WTC11 (cell line): ENCODE measurements around the gene BMP8B.
"Not testable (repeated sequence)": the region's sequence is repeated elsewhere in the genome, so short reads cannot be mapped to it uniquely, and the experiment has no call there.

ENCODE experiments used
- ATF1 ChIP-seq: sonication (generic); formaldehyde crosslinking; IDR thresholded peaks from 2 replicates; pipeline ENCODE4 v1.8.1; 2023; ENCODE audit warnings: mild to moderate bottlenecking, moderate library complexity, missing genetic modification reagents
- ATF3 ChIP-seq: sonication (generic); formaldehyde crosslinking; conservative IDR thresholded peaks from 2 replicates; pipeline ENCODE4 v1.8.1; 2022; ENCODE audit warnings: mild to moderate bottlenecking, missing genetic modification reagents
- CREM ChIP-seq: sonication (generic); formaldehyde crosslinking; IDR thresholded peaks from 2 replicates; pipeline ENCODE4 v1.8.1; 2022; ENCODE audit warnings: mild to moderate bottlenecking, missing genetic modification reagents, moderate library complexity
- CTCF ChIP-seq: fragments of 200-600 bp; IDR thresholded peaks from 2 replicates; pipeline ENCODE4 v1.8.0; 2022; ENCODE audit warnings: antibody characterized with exemption
- FOXK1 ChIP-seq: sonication (generic); formaldehyde crosslinking; IDR thresholded peaks from 2 replicates; pipeline ENCODE4 v1.8.0; 2022; ENCODE audit warnings: mild to moderate bottlenecking, moderate library complexity, missing genetic modification reagents
- FOXP4 ChIP-seq: sonication (generic); formaldehyde crosslinking; IDR thresholded peaks from 2 replicates; pipeline ENCODE4 v1.8.0; 2022; ENCODE audit warnings: mild to moderate bottlenecking, missing genetic modification reagents
- JUN ChIP-seq: sonication (generic); formaldehyde crosslinking; IDR thresholded peaks from 2 replicates; pipeline ENCODE4 v1.8.0; 2023; ENCODE audit warnings: mild to moderate bottlenecking, missing genetic modification reagents
- MAX ChIP-seq: sonication (generic); formaldehyde crosslinking; IDR thresholded peaks from 2 replicates; pipeline ENCODE4 v1.8.0; 2022; ENCODE audit warnings: mild to moderate bottlenecking, missing genetic modification reagents

- TF ChIP-seq CTCF; CREM (CRISPR knock-in tag); MAX (CRISPR knock-in tag); FOXP4 (CRISPR knock-in tag); ATF3 (CRISPR knock-in tag); ATF1; FOXK1; JUN: not testable (repeated sequence)
Observed at GRCh38 chr1:39787108-39787375, 1.6 kb downstream of the BMP8B start.
